AG09309 (cell line): ENCODE data around the gene BLM.
A peak's percentile ranks its signal among the peaks of the same experiment; 100 is the strongest.

Experiments
- DNase-seq: peaks from one replicate; pipeline ENCODE4 v3.0.0-alpha.2; 2010; ENCODE audit warnings: low read depth
- H3K4me3 ChIP-seq: 2 replicates; pipeline ENCODE4 v1.5.1; 2011; ENCODE audit warnings: mild to moderate bottlenecking, low read depth, low read length, moderate library complexity; ENCODE audit not compliant: control insufficient read depth
- TF ChIP-seq, protein P1 (sequence below): IDR thresholded peaks from 2 replicates; pipeline ENCODE4 v1.5.1; 2011; ENCODE audit warnings: mild to moderate bottlenecking, low read depth, low read length, inconsistent platforms; ENCODE audit not compliant: insufficient read depth, control insufficient read depth; ENCODE audit errors: missing control alignments

The BLM gene

DNA sequence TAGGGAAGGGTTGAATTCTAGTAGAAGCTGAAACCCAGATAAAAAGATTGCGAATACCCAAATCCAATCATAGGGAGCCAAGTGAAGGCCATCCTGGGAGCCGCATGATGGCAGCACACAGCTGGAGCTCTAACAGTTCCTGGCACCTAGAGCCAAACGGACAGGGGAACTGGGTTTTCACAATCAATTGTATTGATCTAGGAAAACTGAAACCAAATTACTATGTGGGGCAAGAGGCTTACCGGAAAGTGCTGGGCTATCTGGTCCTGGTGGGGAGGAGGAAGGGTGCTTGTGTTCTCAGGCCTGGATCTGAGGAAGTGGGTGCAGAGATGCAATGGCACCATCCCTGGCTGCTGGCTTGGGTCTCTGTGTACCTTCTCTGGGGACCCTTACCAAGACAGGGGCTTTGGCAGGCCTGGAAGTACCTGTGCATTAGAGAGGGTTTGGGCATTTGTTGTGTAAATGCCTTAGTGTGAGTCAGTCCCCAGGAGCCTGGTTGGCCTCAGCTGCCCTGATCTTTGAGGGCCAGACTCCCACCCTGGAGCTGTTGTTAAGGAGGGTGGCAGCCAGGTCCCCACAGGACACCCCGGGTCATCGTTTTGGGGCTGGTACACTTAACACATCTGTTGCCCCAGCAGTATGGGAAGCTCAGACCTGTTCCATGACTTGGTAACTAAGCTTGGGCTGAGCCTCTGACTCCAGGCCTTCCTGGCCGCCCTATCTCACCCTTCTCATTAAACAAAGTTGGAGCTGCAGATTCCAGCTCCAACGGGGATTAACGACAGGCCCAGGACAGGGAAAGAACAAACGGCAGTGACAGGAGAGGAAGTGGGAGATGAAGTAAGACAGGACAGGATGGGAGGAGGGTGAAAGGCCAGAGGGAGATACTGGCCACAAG, 142.3 kb downstream of the BLM start:
- no peak overlapping the region for H3K4me3 ChIP-seq
- TF ChIP-seq, protein P1, sequence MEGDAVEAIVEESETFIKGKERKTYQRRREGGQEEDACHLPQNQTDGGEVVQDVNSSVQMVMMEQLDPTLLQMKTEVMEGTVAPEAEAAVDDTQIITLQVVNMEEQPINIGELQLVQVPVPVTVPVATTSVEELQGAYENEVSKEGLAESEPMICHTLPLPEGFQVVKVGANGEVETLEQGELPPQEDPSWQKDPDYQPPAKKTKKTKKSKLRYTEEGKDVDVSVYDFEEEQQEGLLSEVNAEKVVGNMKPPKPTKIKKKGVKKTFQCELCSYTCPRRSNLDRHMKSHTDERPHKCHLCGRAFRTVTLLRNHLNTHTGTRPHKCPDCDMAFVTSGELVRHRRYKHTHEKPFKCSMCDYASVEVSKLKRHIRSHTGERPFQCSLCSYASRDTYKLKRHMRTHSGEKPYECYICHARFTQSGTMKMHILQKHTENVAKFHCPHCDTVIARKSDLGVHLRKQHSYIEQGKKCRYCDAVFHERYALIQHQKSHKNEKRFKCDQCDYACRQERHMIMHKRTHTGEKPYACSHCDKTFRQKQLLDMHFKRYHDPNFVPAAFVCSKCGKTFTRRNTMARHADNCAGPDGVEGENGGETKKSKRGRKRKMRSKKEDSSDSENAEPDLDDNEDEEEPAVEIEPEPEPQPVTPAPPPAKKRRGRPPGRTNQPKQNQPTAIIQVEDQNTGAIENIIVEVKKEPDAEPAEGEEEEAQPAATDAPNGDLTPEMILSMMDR, result no peak

GRCh38 chr15:90860450-90860849, 143.3 kb downstream of the BLM start:
- TF ChIP-seq, protein P1, result no peak
- DNase-seq, result no peak
- H3K4me3 ChIP-seq, result no peak overlapping the region

More for the DNA sequence above, 142.3 kb downstream of the BLM start:
- no peak for DNase-seq

- TF ChIP-seq, protein P1, result no peak
- no peak for DNase-seq
- H3K4me3 ChIP-seq, result no peak overlapping the region
Measured at GRCh38 chr15:90860942-90861675, 144.0 kb downstream of the BLM start.

DNA sequence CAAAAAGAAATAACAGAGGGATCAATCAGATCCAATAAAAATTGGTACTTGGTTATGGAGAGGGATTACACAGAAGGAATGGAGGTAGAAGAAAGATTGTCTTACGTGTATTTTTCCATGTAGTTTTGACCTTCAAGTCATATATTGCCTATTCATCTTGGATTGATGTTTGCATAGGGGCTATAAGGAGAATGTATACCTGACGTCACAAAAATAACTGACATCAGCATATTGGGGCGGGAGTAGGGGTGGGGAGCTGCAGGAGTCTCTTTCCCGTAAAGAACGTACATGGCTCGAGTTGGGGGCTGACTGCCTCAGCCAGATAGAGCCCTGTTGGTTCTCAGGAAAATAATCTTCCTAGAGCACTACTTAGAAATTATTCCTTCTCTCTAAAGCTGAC, 145.3 kb downstream of the BLM start:
- H3K4me3 ChIP-seq, result no peak overlapping the region
- TF ChIP-seq, protein P1, result no peak
- DNase-seq, result no peak

GRCh38 chr15:90862964-90863778, 146.0 kb downstream of the BLM start:
- H3K4me3 ChIP-seq, result no peak overlapping the region
- TF ChIP-seq, protein P1, result no peak
- peak; percentile 47 for DNase-seq

DNA sequence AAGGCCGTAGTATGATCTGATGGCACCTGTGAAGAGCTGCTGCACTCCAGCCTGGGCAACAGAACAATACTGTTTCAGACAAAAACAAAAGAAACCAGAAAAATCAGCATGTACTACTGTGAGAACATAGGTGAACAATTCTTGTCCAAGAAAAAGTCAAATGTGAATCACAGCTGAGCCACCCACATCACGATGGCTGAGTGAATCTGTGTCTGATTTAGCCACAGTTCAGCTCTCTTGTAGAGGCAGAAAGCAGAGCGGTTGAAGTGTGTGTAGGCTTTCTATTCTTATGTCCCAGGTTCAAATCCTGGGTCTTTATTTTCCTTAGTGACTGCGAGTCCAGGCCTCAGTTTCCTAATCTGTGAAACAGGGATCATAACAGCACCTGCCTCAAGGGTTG, 146.8 kb downstream of the BLM start:
- no peak overlapping the region for H3K4me3 ChIP-seq
- TF ChIP-seq, protein P1, result no peak
- no peak for DNase-seq
